K562 (cell line): ENCODE data around the gene PDE4A. TPM values are rescaled to one million over a fixed set of nuclear protein-coding genes. Genes with fewer than 3 reads are reported as not detected.

ENCODE experiments used
- ARID2 ChIP-seq: fragments of 450-650 bp; IDR thresholded peaks from 2 replicates; pipeline ENCODE4 v1.6.1; 2017; ENCODE audit warnings: antibody characterized with exemption, mild to moderate bottlenecking
- CBX3 ChIP-seq, 2 experiments: IDR thresholded peaks; 1 replicate in 1 of 2; 2 replicates in 1 of 2; pipeline ENCODE4 v1.6.1; 2012; ENCODE audit warnings: inconsistent platforms in 2 of 2, low read length in 2 of 2, borderline replicate concordance in 1 of 2, control low read depth in 1 of 2
- FOS ChIP-seq: IDR thresholded peaks from 3 replicates; pipeline ENCODE4 v1.6.1; 2011; ENCODE audit not compliant: insufficient read length; ENCODE audit errors: extremely low read depth
- GABPA ChIP-seq: fragments of 200-800 bp; sonication (Bioruptor generic); conservative IDR thresholded peaks from 2 replicates; pipeline ENCODE4 v1.6.1; 2016; ENCODE audit warnings: low read depth, missing genetic modification characterization, missing compliant biosample characterization
- HDAC6 ChIP-seq: IDR thresholded peaks from 2 replicates; pipeline ENCODE4 v1.6.1; 2012; ENCODE audit warnings: low read depth, mild to moderate bottlenecking, control low read depth, inconsistent platforms, low read length, moderate library complexity
- HNRNPL ChIP-seq: fragments of 200-400 bp; formaldehyde crosslinking; IDR thresholded peaks from 2 replicates; pipeline ENCODE4 v1.6.1; 2017; ENCODE audit warnings: low read depth, mild to moderate bottlenecking, low read length
- LCOR ChIP-seq: sonication (generic); formaldehyde crosslinking; IDR thresholded peaks from 2 replicates; pipeline ENCODE4 v1.8.0; 2022; ENCODE audit warnings: mild to moderate bottlenecking, missing genetic modification reagents
- MED1 ChIP-seq: sonication (generic); formaldehyde crosslinking; IDR thresholded peaks from 2 replicates; pipeline ENCODE4 v1.8.1; 2023; ENCODE audit warnings: missing genetic modification reagents, borderline replicate concordance
- NCOA6 ChIP-seq: fragments of 450-650 bp; IDR thresholded peaks from 2 replicates; pipeline ENCODE4 v1.6.1; 2017; ENCODE audit warnings: mild to moderate bottlenecking
- NONO ChIP-seq, 2 experiments: fragments of 200-400 bp in 1 of 2; fragments of 450-650 bp in 1 of 2; formaldehyde crosslinking in 1 of 2; IDR thresholded peaks; 2 replicates each; pipeline ENCODE4 v1.6.1; 2017; ENCODE audit warnings: low read depth in 2 of 2, mild to moderate bottlenecking in 2 of 2, moderate library complexity in 2 of 2, low read length in 1 of 2
- POLR3G ChIP-seq: IDR thresholded peaks from 2 replicates; pipeline ENCODE4 v1.6.1; 2011; ENCODE audit not compliant: insufficient read length, insufficient replicate concordance; ENCODE audit errors: extremely low read depth
- RCOR1 ChIP-seq, 2 experiments: IDR thresholded peaks; 2 replicates each; pipeline ENCODE4 v1.6.1; 2012; ENCODE audit warnings: low read depth in 2 of 2, low read length in 2 of 2, borderline replicate concordance in 1 of 2, improper control_type of control experiment in 1 of 2
- SAFB ChIP-seq: fragments of 200-400 bp; formaldehyde crosslinking; IDR thresholded peaks from 2 replicates; pipeline ENCODE4 v1.6.1; 2017; ENCODE audit warnings: low read depth, low read length, borderline replicate concordance
- TSC22D4 ChIP-seq: fragments of 450-650 bp; IDR thresholded peaks from 2 replicates; pipeline ENCODE4 v1.6.1; 2016; ENCODE audit warnings: missing genetic modification characterization, missing biosample characterization, control low read depth
- ZBTB43 ChIP-seq: sonication (generic); formaldehyde crosslinking; IDR thresholded peaks from 2 replicates; pipeline ENCODE4 v1.8.0; 2023; ENCODE audit warnings: mild to moderate bottlenecking, missing genetic modification reagents
- ZFPM2 ChIP-seq: fragments of 250-450 bp; sonication (Bioruptor Pico); IDR thresholded peaks from 2 replicates; pipeline ENCODE4 v1.5.1; 2022; ENCODE audit warnings: mild to moderate bottlenecking
- ZNF263 ChIP-seq: sonication (generic); formaldehyde crosslinking; IDR thresholded peaks from 2 replicates; pipeline ENCODE4 v1.8.0; 2022; ENCODE audit warnings: mild to moderate bottlenecking, missing genetic modification reagents, borderline replicate concordance
- polyA plus RNA-seq, 8 experiments: library from polyadenylated mRNA; depleted of rRNA in 4 of 8; stranded (reverse) in 5 of 8; unstranded in 3 of 8; fragments of >200 nt; fragmentation: Nextera tagmentation in 2 of 8; fragmentation: Illumina TruSeq in 1 of 8; extraction: Ambion mirVana in 2 of 8; extraction: Trizol in 1 of 8; gene quantifications; 2 replicates each; pipeline versions ENCODE4 v1.2.1 to v1.2.3, GENCODE V29; 2011 to 2014; ENCODE audit warnings: inconsistent platforms in 1 of 8, missing spikeins in 1 of 8
- total RNA-seq, 7 experiments: library from RNA; depleted of rRNA in 6 of 7; stranded (reverse); fragments of >200 nt in 6 of 7; fragmentation: Illumina TruSeq in 2 of 7; extraction: Trizol in 2 of 7; gene quantifications; 2 replicates each; pipeline versions ENCODE4 v1.2.1 to v1.2.3, GENCODE V29; 2011 to 2021; ENCODE audit warnings: low replicate concordance in 1 of 7
- TF ChIP-seq, protein P1 (sequence below): conservative IDR thresholded peaks from 2 replicates; pipeline ENCODE4 v1.6.1; 2011; ENCODE audit warnings: low read depth, mild to moderate bottlenecking, low read length; ENCODE audit not compliant: control insufficient read depth
- TF ChIP-seq, protein P2 (sequence below): IDR thresholded peaks from 2 replicates; pipeline ENCODE4 v1.6.1; 2012; ENCODE audit warnings: low read depth, low read length, improper control_type of control experiment, borderline replicate concordance
- TF ChIP-seq, protein P3 (sequence below): fragments of 250-450 bp; sonication (Bioruptor Pico); IDR thresholded peaks from 2 replicates; pipeline ENCODE4 v1.5.0; 2021; ENCODE audit warnings: mild to moderate bottlenecking, moderate library complexity

Gene PDE4A
- total and polyA plus RNA-seq, 9 of the 15 experiments (the other 6 are each of a cell fraction or from before 2014, with no cell fraction given): 0.66 to 26.9 (median 4.6) TPM

- TF ChIP-seq, protein P1, sequence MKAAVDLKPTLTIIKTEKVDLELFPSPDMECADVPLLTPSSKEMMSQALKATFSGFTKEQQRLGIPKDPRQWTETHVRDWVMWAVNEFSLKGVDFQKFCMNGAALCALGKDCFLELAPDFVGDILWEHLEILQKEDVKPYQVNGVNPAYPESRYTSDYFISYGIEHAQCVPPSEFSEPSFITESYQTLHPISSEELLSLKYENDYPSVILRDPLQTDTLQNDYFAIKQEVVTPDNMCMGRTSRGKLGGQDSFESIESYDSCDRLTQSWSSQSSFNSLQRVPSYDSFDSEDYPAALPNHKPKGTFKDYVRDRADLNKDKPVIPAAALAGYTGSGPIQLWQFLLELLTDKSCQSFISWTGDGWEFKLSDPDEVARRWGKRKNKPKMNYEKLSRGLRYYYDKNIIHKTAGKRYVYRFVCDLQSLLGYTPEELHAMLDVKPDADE: no peak
- TF ChIP-seq, protein P2, sequence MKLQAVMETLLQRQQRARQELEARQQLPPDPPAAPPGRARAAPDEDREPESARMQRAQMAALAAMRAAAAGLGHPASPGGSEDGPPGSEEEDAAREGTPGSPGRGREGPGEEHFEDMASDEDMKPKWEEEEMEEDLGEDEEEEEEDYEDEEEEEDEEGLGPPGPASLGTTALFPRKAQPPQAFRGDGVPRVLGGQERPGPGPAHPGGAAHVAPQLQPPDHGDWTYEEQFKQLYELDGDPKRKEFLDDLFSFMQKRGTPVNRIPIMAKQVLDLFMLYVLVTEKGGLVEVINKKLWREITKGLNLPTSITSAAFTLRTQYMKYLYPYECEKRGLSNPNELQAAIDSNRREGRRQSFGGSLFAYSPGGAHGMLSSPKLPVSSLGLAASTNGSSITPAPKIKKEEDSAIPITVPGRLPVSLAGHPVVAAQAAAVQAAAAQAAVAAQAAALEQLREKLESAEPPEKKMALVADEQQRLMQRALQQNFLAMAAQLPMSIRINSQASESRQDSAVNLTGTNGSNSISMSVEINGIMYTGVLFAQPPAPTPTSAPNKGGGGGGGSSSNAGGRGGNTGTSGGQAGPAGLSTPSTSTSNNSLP: no peak
- no peak for TF ChIP-seq SAFB
- TF ChIP-seq NONO (IDR thresholded peaks at IDR 0.05; ENCODE audit: low read depth in 2 of 2, low read length in 1 of 2): no peak
- TF ChIP-seq LCOR (CRISPR knock-in tag): no peak
- no peak for TF ChIP-seq POLR3G
- TF ChIP-seq ZNF263: peak; percentile 18; the same call in 1 of the 2 replicates
- no peak for TF ChIP-seq FOS
- TF ChIP-seq HNRNPL: no peak; the same call in 1 of the 2 replicates
- TF ChIP-seq MED1 (CRISPR knock-in tag): no peak
- no peak for TF ChIP-seq ZFPM2 (CRISPR knock-in tag)
- TF ChIP-seq GABPA (tag): no peak
- TF ChIP-seq, protein P3, sequence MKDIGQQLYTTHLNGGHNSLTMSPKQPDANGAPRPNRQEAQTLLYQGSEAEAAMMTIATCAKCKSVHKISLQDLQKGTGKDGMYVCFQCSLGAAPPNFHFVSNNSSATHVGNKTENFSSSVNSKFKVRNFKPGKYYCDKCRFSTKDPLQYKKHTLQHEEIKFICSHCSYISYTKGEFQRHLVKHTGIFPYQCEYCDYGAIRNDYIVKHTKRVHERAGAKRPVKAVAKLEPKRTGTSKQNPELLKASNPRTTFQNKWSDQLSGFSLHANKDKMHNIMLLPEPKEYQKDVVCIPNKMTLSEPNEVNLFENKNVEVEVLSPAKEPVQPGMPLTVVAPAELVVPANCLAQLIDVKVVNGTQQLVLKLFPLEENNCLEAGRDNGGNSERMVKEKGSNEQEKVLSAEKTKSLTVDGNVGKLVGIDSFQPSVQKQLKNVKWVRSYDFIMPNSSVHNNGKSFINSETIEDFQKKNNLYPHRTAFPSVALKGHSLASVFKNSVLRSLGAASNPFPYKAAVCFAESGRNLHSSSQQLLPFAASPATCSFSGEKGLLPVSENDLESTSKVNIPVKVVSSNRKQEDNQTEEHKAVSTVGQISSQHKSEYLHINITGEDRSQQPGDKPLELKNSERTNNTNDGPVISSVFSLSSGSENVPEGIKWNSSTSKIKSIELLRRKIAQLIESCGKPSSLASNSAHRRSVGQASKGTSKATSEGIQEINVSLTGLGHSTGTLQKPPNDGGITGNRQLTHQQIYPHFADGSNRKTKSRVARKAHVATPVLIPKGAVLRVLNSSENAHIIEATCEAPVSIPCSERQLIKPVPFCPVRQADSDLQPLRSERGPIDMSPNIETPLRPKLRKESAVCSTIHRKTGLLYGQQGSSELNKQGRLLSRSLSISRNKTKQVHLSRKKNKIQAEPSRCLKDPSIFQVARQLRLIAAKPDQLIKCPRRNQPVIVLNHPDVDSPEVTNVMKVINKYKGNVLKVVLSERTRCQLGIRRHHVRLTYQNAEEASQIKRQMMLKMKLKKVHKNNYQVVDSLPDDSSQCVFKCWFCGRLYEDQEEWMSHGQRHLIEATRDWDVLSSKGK (CRISPR knock-in tag): no peak
- TF ChIP-seq CBX3 (IDR thresholded peaks at IDR 0.05; ENCODE audit: borderline replicate concordance in 1 of 2, low read length in 2 of 2): no peak
- no peak for TF ChIP-seq NCOA6
- no peak for TF ChIP-seq ZBTB43 (CRISPR knock-in tag)
- no peak for TF ChIP-seq TSC22D4 (tag)
- no peak for TF ChIP-seq ARID2
- no peak for TF ChIP-seq RCOR1 (IDR thresholded peaks at IDR 0.05; ENCODE audit: borderline replicate concordance in 1 of 2, low read depth in 2 of 2, low read length in 2 of 2)
- TF ChIP-seq HDAC6: no peak
These were observed 97.6 kb downstream of the PDE4A start (continued) for GRCh38 chr19:10517760-10518443.
